HPDE6-E6E7 (cell line): Measurements from ENCODE around the gene TAF9.
"Not testable (repeated sequence)": the region's sequence is repeated elsewhere in the genome, so short reads cannot be mapped to it uniquely, and the experiment has no call there.

Experiments used
- DNase-seq: peaks from one replicate; pipeline ENCODE4 v3.0.0; 2011; ENCODE audit warnings: missing footprints; ENCODE audit errors: extremely low spot score

The TAF9 gene

GRCh38 chr5:69335341-69335935 is 33.9 kb downstream of the TAF9 start:
- no peak for DNase-seq

- DNase-seq, result peak; percentile 60
Measured at GRCh38 chr5:69334793-69335268, 34.5 kb downstream of the TAF9 start.

GRCh38 chr5:69333668-69334315 is 35.5 kb downstream of the TAF9 start:
- DNase-seq, result not testable (repeated sequence)

- DNase-seq, result no peak
Measured at GRCh38 chr5:69331528-69332445, 37.5 kb downstream of the TAF9 start.

GRCh38 chr5:69329905-69330489 is 39.3 kb downstream of the TAF9 start:
- DNase-seq, result no peak

GRCh38 chr5:69326365-69326764 is 43.0 kb downstream of the TAF9 start:
- no peak for DNase-seq

- no peak for DNase-seq
Measured at GRCh38 chr5:69317391-69317790, 51.9 kb downstream of the TAF9 start.

- no peak for DNase-seq
Measured at GRCh38 chr5:69315972-69316371, 53.3 kb downstream of the TAF9 start.
